ENCODE data around the gene IRF4.

The IRF4 gene

DNA sequence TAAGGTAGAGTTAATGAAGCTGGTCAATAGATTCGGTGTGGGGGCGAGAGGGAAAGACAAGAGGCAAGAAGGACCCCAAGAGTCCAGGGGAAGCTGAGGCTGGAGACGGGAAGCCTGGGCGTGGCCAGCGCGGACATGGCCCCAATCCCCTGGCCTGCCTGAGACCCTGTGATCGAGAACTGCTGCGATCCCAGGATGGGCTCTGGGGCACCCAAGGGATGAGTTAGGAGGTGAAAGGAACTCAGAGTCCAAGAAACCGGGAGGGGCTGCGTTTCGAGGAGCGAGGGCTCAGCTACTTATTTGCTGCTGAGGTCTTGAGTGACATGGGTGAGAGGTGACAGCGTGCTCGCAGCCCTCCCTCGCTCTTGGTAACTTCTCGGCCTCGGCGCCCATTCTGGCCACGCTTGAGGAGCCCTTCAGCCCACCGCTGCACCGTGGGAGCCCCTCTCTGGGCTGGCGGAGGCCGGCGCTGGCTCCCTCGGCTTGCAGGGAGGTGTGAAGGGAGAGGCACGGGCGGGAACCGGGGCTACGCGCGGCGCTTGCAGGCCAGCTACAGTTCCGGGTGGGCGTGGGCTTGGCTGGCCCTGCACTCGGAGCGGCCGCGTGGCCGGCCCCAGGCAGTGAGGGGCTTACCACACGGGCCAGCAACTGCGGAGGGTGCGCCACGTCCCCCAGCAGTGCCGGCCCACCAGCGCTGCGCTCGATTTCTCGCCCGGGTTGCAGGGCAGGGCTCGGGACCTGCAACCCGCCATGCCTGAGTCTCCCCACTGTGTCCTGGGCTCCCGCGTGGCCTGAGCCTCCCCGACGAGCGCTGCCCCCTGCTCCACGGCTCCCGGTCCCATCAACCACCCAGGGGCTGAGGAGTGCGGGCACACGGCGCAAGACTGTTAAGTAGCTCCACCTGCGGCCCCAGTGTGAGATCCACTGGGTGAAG, 58.2 kb downstream of the IRF4 start:
- no peak overlapping the region for H3K4me3 ChIP-seq (ENCODE audit: low read depth, low read length)
- no peak for DNase-seq (ENCODE audit: low read depth)
- TF ChIP-seq, protein P1, sequence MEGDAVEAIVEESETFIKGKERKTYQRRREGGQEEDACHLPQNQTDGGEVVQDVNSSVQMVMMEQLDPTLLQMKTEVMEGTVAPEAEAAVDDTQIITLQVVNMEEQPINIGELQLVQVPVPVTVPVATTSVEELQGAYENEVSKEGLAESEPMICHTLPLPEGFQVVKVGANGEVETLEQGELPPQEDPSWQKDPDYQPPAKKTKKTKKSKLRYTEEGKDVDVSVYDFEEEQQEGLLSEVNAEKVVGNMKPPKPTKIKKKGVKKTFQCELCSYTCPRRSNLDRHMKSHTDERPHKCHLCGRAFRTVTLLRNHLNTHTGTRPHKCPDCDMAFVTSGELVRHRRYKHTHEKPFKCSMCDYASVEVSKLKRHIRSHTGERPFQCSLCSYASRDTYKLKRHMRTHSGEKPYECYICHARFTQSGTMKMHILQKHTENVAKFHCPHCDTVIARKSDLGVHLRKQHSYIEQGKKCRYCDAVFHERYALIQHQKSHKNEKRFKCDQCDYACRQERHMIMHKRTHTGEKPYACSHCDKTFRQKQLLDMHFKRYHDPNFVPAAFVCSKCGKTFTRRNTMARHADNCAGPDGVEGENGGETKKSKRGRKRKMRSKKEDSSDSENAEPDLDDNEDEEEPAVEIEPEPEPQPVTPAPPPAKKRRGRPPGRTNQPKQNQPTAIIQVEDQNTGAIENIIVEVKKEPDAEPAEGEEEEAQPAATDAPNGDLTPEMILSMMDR (conservative IDR thresholded peaks at IDR 0.05; ENCODE audit: low read depth, low read length), result no peak

DNA sequence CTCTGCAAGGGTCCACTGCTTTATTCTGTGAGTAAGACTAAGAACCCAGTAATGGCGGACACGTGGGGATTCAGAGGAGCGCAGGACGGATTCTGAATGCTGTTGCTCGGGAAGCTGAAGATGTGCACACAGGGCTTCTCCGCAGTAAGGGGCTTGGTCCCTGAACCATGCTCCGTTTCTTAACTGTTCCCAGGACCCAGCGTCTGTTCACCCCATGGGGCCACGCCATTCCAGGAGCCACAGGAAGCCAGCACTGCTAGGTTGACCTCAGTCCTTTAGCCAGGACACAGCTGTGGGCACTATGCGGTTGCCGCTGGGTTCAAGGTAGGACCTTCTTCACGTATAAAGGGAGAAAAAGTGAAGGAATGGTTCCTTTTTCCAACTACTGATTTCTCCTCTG, 59.8 kb downstream of the IRF4 start:
- TF ChIP-seq, protein P1 (conservative IDR thresholded peaks at IDR 0.05; ENCODE audit: low read depth, low read length), result no peak

DNA sequence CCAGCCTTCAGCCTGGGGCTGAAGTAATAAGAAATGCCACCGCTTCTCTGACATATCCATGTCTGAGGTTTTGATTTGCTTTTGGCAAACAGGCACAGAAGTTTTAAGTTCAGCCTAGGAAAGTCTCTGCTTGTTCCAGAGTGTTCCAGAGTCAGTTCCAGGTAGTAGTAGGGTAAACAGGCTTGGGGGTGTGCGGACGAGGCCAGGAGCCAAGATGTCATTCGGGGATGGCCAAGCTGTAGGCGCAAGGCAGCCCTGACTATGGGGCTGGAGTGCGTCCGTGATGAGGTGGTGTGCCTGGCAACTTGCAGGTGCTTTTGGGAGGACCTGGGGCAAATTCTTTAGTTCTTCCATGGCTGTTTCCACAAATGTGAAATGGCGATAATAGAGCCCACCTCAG, 60.3 kb downstream of the IRF4 start:
- no peak overlapping the region for H3K4me3 ChIP-seq (ENCODE audit: low read depth, low read length)
- no peak for DNase-seq (ENCODE audit: low read depth)
- TF ChIP-seq, protein P1 (conservative IDR thresholded peaks at IDR 0.05; ENCODE audit: low read depth, low read length), result no peak

More for the DNA sequence above, 59.8 kb downstream of the IRF4 start:
- H3K4me3 ChIP-seq (ENCODE audit: low read depth, low read length), result no peak overlapping the region
- no peak for DNase-seq (ENCODE audit: low read depth)

- no peak overlapping the region for H3K4me3 ChIP-seq (ENCODE audit: low read depth, low read length)
- DNase-seq (ENCODE audit: low read depth), result no peak
- TF ChIP-seq, protein P1 (conservative IDR thresholded peaks at IDR 0.05; ENCODE audit: low read depth, low read length), result no peak
Observed at GRCh38 chr6:452301-453067, 60.9 kb downstream of the IRF4 start.

DNA sequence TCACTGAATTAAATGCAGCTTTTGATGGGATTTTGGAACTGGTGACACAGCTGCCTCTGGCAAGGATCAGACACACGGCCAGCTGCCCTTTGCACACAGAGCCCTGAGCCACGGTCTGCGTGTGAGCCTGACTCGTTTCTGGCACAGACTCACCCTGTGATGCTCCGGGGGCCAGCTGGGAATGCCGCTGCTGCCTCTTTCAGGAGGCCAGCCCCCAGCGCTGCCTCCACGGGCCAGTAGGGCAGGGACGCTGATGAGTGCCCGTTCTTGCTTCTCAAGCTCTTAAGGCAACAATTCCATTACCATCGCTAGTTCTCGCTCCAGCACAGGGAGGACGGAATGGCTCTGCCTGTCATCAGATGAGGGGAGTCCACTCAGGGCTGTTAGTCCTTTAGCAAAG, 61.6 kb downstream of the IRF4 start:
- no peak for DNase-seq (ENCODE audit: low read depth)
- TF ChIP-seq, protein P1 (conservative IDR thresholded peaks at IDR 0.05; ENCODE audit: low read depth, low read length), result no peak
- H3K4me3 ChIP-seq (ENCODE audit: low read depth, low read length), result no peak overlapping the region

GRCh38 chr6:454148-454991, 62.8 kb downstream of the IRF4 start:
- TF ChIP-seq, protein P1 (conservative IDR thresholded peaks at IDR 0.05; ENCODE audit: low read depth, low read length), result no peak
- no peak for DNase-seq (ENCODE audit: low read depth)
- no peak overlapping the region for H3K4me3 ChIP-seq (ENCODE audit: low read depth, low read length)
